Breast epithelium (tissue), 4 donors: ENCODE results near the gene CCDC47. TPM values are rescaled to one million over a fixed set of nuclear protein-coding genes. Genes with fewer than 3 reads are reported as not detected.

ENCODE experiments used
- DNase-seq, 2 donors: peaks; one replicate each; pipeline ENCODE4 v3.0.0-alpha.2; 2019; ENCODE audit warnings: low spot score in 2 of 2
- H3K27ac ChIP-seq, 2 donors: fragments of 200-600 bp; sonication (generic) in 1 of 2; one replicate each; pipeline ENCODE4 v1.5.1; 2016 to 2019; ENCODE audit warnings: mild to moderate bottlenecking in 1 of 2
- H3K27me3 ChIP-seq, 2 donors: fragments of 200-600 bp; sonication (generic) in 1 of 2; one replicate each; pipeline versions ENCODE4 v1.5.1 to v1.6.0; 2017 to 2019; ENCODE audit warnings: control low read depth in 1 of 2, mild to moderate bottlenecking in 1 of 2
- H3K36me3 ChIP-seq: fragments of 200-600 bp; one replicate; pipeline ENCODE4 v1.5.1; 2019
- H3K4me1 ChIP-seq, 2 donors: fragments of 200-600 bp; sonication (generic); one replicate each; pipeline ENCODE4 v1.5.1; 2016 to 2019; ENCODE audit warnings: control low read depth in 1 of 2
- H3K4me3 ChIP-seq, 3 donors: fragments of 200-600 bp; sonication (generic); 1 replicate in 2 of 3; 2 replicates in 1 of 3; pipeline ENCODE4 v1.5.1; 2016 to 2019; ENCODE audit warnings: mild to moderate bottlenecking in 3 of 3, moderate library complexity in 2 of 3
- H3K9me3 ChIP-seq, 2 donors: fragments of 200-600 bp; sonication (generic) in 1 of 2; one replicate each; pipeline ENCODE4 v1.5.1; 2016 to 2019; ENCODE audit warnings: control low read depth in 1 of 2
- CTCF ChIP-seq, 3 donors: fragments of 450-650 bp; IDR thresholded peaks; one replicate each; pipeline ENCODE4 v1.5.1; 2016 to 2017; ENCODE audit warnings: antibody characterized with exemption in 3 of 3, mild to moderate bottlenecking in 3 of 3, moderate library complexity in 3 of 3
- POLR2A ChIP-seq: fragments of 450-650 bp; IDR thresholded peaks from one replicate; pipeline ENCODE4 v1.6.1; 2016; ENCODE audit warnings: antibody characterized with exemption, mild to moderate bottlenecking, moderate library complexity
- POLR2AphosphoS5 ChIP-seq, 3 donors: sonication (generic); formaldehyde crosslinking; IDR thresholded peaks; one replicate each; pipeline ENCODE4 v1.6.1; 2017; ENCODE audit warnings: antibody characterized with exemption in 3 of 3
- intact Hi-C: fragments of 100-400 bp; cut with DNase I; formaldehyde crosslinking; loops from one replicate; pipeline ENCODE4 v1.15.1; 2023; ENCODE audit warnings: low total_unique reads
- total RNA-seq, 3 donors: library from RNA; depleted of rRNA; stranded (reverse); fragments of >200 nt; gene quantifications; one replicate each; pipeline ENCODE4 v1.1.0, GENCODE V29; 2016

Gene CCDC47
- total RNA-seq, 3 donors from 2014 or later: 54.1 to 89.5 (median 81.7) TPM

GRCh38 chr17:63774141-63774968 is 958 bp upstream of the CCDC47 start, which contains the start of gene DDX42:
Gene DDX42 (plus strand): TSS chr17:63774170. CDS start chr17:63787050, 12,880 bp downstream.
- Histone ChIP-seq H3K4me1 (peaks cover 8 to 10% of the 10 kb centered on the region in 2 donors), H3K36me3 (no peaks in the 10 kb centered on the region), H3K27ac (peak within 1 kb of the TSS; percentile 95 to 98), H3K9me3 (no peaks in the 10 kb centered on the region), H3K27me3 (no peaks in the 10 kb centered on the region), H3K4me3 (peak within 1 kb of the TSS; percentile 73 to 99 (median 84))
- TF ChIP-seq CTCF (IDR thresholded peaks at IDR 0.05) (peak in 1 of 3 donors; percentile 7), POLR2A (no peak), POLR2AphosphoS5 (IDR thresholded peaks at IDR 0.05) (no peak)
- intact Hi-C loops: no loop called here
- peak; percentile 83 to 91 for DNase-seq

GRCh38 chr17:63772801-63773271 is 561 bp downstream of the CCDC47 start:
- Histone ChIP-seq H3K27me3 (no peaks in the 10 kb centered on the region), H3K36me3 (no peaks in the 10 kb centered on the region), H3K9me3 (no peaks in the 10 kb centered on the region), H3K27ac (peak overlapping the region; percentile 95 to 98), H3K4me1 (peaks cover 8 to 9% of the 10 kb centered on the region in 2 donors), H3K4me3 (peak overlapping the region; percentile 73 to 99 (median 84))
- no peak for DNase-seq
- TF ChIP-seq CTCF (IDR thresholded peaks at IDR 0.05): no peak
- TF ChIP-seq POLR2A: no peak
- no peak for TF ChIP-seq POLR2AphosphoS5 (IDR thresholded peaks at IDR 0.05)
- intact Hi-C loops: loop anchor here (1.0 kb wide), 1 partner anchor 72 kb away; no protein-coding TSS in a partner anchor

- no peaks in the 10 kb centered on the region for H3K9me3 ChIP-seq
- no peaks in the 10 kb centered on the region for H3K4me1 ChIP-seq
- intact Hi-C loops: no loop called here
Observed at GRCh38 chr17:63768433-63768832, 5.0 kb downstream of the CCDC47 start.

GRCh38 chr17:63766754-63767153 is 6.6 kb downstream of the CCDC47 start:
- Histone ChIP-seq H3K36me3 (peaks cover 8% of the 10 kb centered on the region), H3K4me1 (no peaks in the 10 kb centered on the region), H3K27ac (no peak overlapping the region), H3K9me3 (no peaks in the 10 kb centered on the region), H3K27me3 (no peaks in the 10 kb centered on the region), H3K4me3 (no peak overlapping the region)
- TF ChIP-seq POLR2AphosphoS5 (IDR thresholded peaks at IDR 0.05): no peak
- TF ChIP-seq CTCF (IDR thresholded peaks at IDR 0.05): no peak
- TF ChIP-seq POLR2A: no peak
- no peak for DNase-seq
- intact Hi-C loops: no loop called here

More at GRCh38 chr17:63768433-63768832, 5.0 kb downstream of the CCDC47 start:
- Histone ChIP-seq H3K27ac (no peak overlapping the region), H3K4me3 (no peak overlapping the region), H3K36me3 (no peaks in the 10 kb centered on the region), H3K27me3 (no peaks in the 10 kb centered on the region)
- no peak for TF ChIP-seq POLR2AphosphoS5 (IDR thresholded peaks at IDR 0.05)
- TF ChIP-seq POLR2A: no peak
- no peak for TF ChIP-seq CTCF (IDR thresholded peaks at IDR 0.05)
- no peak for DNase-seq

- Histone ChIP-seq H3K36me3 (peaks cover 8% of the 10 kb centered on the region), H3K27me3 (no peaks in the 10 kb centered on the region), H3K27ac (no peak overlapping the region), H3K4me3 (no peak overlapping the region), H3K9me3 (no peaks in the 10 kb centered on the region), H3K4me1 (no peaks in the 10 kb centered on the region)
- DNase-seq: no peak
- TF ChIP-seq POLR2AphosphoS5 (IDR thresholded peaks at IDR 0.05): no peak
- TF ChIP-seq POLR2A: no peak
- no peak for TF ChIP-seq CTCF (IDR thresholded peaks at IDR 0.05)
- intact Hi-C loops: no loop called here
Observed at GRCh38 chr17:63764716-63765115, 8.7 kb downstream of the CCDC47 start.
